GM21576 (cell line): ENCODE results near the gene BRINP2.

Source experiments
- ATAC-seq: cut with Tn5 transposase; IDR thresholded peaks from one replicate; pipeline ENCODE4 v1.9.1; 2021; ENCODE audit warnings: mild to moderate bottlenecking, moderate library complexity; ENCODE audit not compliant: unreplicated experiment

BRINP2 gene

GRCh38 chr1:177164380-177165068, 6.2 kb upstream of the BRINP2 start, which contains the start of gene ASTN1:
ASTN1 (minus strand) TSS chr1:177164712; CDS start chr1:177164676, 36 bp downstream.
- ATAC-seq, result no peak

- ATAC-seq, result no peak
These were observed 5.7 kb upstream of the BRINP2 start for GRCh38 chr1:177165069-177165439.

- no peak for ATAC-seq
These were observed 872 bp downstream of the BRINP2 start for GRCh38 chr1:177171536-177172123.

- no peak for ATAC-seq
These were observed 1.5 kb downstream of the BRINP2 start for GRCh38 chr1:177172272-177172671.

- ATAC-seq, result no peak
These were observed 2.1 kb downstream of the BRINP2 start for GRCh38 chr1:177172866-177173265.

GRCh38 chr1:177173976-177174375, 3.2 kb downstream of the BRINP2 start:
- no peak for ATAC-seq

GRCh38 chr1:177174921-177175634, 4.3 kb downstream of the BRINP2 start:
- no peak for ATAC-seq

- peak; percentile 15 for ATAC-seq
These were observed 10.5 kb downstream of the BRINP2 start for GRCh38 chr1:177181280-177181630.

- peak; percentile 95 for ATAC-seq
These were observed 11.0 kb downstream of the BRINP2 start for GRCh38 chr1:177181631-177182291.

GRCh38 chr1:177183836-177184235, 13.1 kb downstream of the BRINP2 start:
- no peak for ATAC-seq

GRCh38 chr1:177185209-177185608, 14.5 kb downstream of the BRINP2 start:
- ATAC-seq, result no peak

GRCh38 chr1:177186639-177187038, 15.9 kb downstream of the BRINP2 start:
- no peak for ATAC-seq

- no peak for ATAC-seq
These were observed 19.7 kb downstream of the BRINP2 start for GRCh38 chr1:177190308-177190970.

- no peak for ATAC-seq
These were observed 27.5 kb downstream of the BRINP2 start for GRCh38 chr1:177198243-177198642.

- ATAC-seq, result no peak
These were observed 29.5 kb downstream of the BRINP2 start for GRCh38 chr1:177200290-177200689.

GRCh38 chr1:177206831-177207355, 36.1 kb downstream of the BRINP2 start:
- ATAC-seq, result no peak

- no peak for ATAC-seq
These were observed 38.2 kb downstream of the BRINP2 start for GRCh38 chr1:177208920-177209319.

- no peak for ATAC-seq
These were observed 38.6 kb downstream of the BRINP2 start for GRCh38 chr1:177209357-177209756.

GRCh38 chr1:177210071-177210470, 39.3 kb downstream of the BRINP2 start:
- ATAC-seq, result no peak

GRCh38 chr1:177211231-177211630, 40.5 kb downstream of the BRINP2 start:
- ATAC-seq, result no peak
